CD14-positive monocyte (primary cell): ENCODE results near the gene EXT2. TPM values are rescaled to one million over a fixed set of nuclear protein-coding genes. Genes with fewer than 3 reads are reported as not detected.

Source experiments
- DNase-seq, 3 donors: peaks; one replicate each; pipeline ENCODE4 v3.0.0-alpha.2; 2011 to 2022
- H2AFZ ChIP-seq: 2 replicates; pipeline ENCODE4 v1.6.0; 2012; ENCODE audit warnings: mild to moderate bottlenecking, low read depth, low read length, inconsistent platforms; ENCODE audit not compliant: insufficient read depth, poor library complexity, severe bottlenecking
- H3K27ac ChIP-seq, 2 donors: 1 replicate in 1 of 2; 2 replicates in 1 of 2; pipeline ENCODE4 v1.5.1; 2012 to 2013; ENCODE audit warnings: low read length in 2 of 2, control low read depth in 1 of 2, inconsistent platforms in 1 of 2, low read depth in 1 of 2, mild to moderate bottlenecking in 1 of 2
- H3K27me3 ChIP-seq, 2 donors: one replicate each; pipeline versions ENCODE4 v1.6.0 to v1.6.1; 2011 to 2013; ENCODE audit warnings: low read length in 2 of 2; ENCODE audit not compliant: control insufficient read depth in 2 of 2, insufficient read depth in 2 of 2
- H3K36me3 ChIP-seq, 2 donors: replicated peaks in 1 of 2; 1 replicate in 1 of 2; 2 replicates in 1 of 2; pipeline versions ENCODE4 v1.5.1 to v1.6.1; 2012 to 2013; ENCODE audit warnings: low read length in 2 of 2, control low read depth in 1 of 2, inconsistent platforms in 1 of 2, mild to moderate bottlenecking in 1 of 2; ENCODE audit not compliant: insufficient read depth in 2 of 2, control insufficient read depth in 1 of 2
- H3K4me1 ChIP-seq, 2 donors: 1 replicate in 1 of 2; 2 replicates in 1 of 2; pipeline versions ENCODE4 v1.5.1 to v1.6.1; 2012 to 2013; ENCODE audit warnings: low read length in 2 of 2, control low read depth in 1 of 2, inconsistent platforms in 1 of 2, mild to moderate bottlenecking in 1 of 2, moderate library complexity in 1 of 2; ENCODE audit not compliant: insufficient read depth in 2 of 2, control insufficient read depth in 1 of 2
- H3K4me2 ChIP-seq: replicated peaks from 2 replicates; pipeline ENCODE3; 2012; ENCODE audit warnings: low read length, moderate library complexity, mild to moderate bottlenecking; ENCODE audit not compliant: poor library complexity, severe bottlenecking; ENCODE audit errors: extremely low read depth
- H3K4me3 ChIP-seq, 3 experiments: fragments of 200-600 bp in 1 of 3; sonication (generic) in 1 of 3; replicated peaks in 1 of 3; 1 replicate in 2 of 3; 2 replicates in 1 of 3; pipeline ENCODE4 v1.5.1; 2011 to 2013; ENCODE audit warnings: low read length in 3 of 3, mild to moderate bottlenecking in 3 of 3, control low read depth in 2 of 3, low read depth in 2 of 3, inconsistent platforms in 1 of 3, moderate library complexity in 1 of 3
- H3K79me2 ChIP-seq: 2 replicates; pipeline ENCODE4 v1.6.0; 2012; ENCODE audit warnings: mild to moderate bottlenecking, control low read depth, inconsistent platforms, low read length, moderate library complexity; ENCODE audit not compliant: insufficient read depth
- H3K9ac ChIP-seq: 2 replicates; pipeline ENCODE4 v1.6.0; 2017; ENCODE audit warnings: low read length, mild to moderate bottlenecking; ENCODE audit not compliant: insufficient read depth, poor library complexity, severe bottlenecking
- H3K9me3 ChIP-seq, 2 donors: replicated peaks in 1 of 2; 1 replicate in 1 of 2; 2 replicates in 1 of 2; pipeline versions ENCODE4 v1.5.1 to v1.6.1; 2012 to 2013; ENCODE audit warnings: low read length in 2 of 2, control low read depth in 1 of 2; ENCODE audit not compliant: control insufficient read depth in 1 of 2, insufficient read depth in 1 of 2
- H4K20me1 ChIP-seq: 2 replicates; pipeline ENCODE4 v1.6.0; 2012; ENCODE audit warnings: mild to moderate bottlenecking, low read length, control low read depth, moderate library complexity; ENCODE audit not compliant: insufficient read depth
- H3K27ac Mint-ChIP-seq, 7 donors: one replicate each; pipeline ENCODE4 v1.8.0; 2020; ENCODE audit warnings: mild to moderate bottlenecking in 7 of 7, mixed read lengths in 7 of 7, moderate library complexity in 6 of 7, inconsistent platforms in 2 of 7
- H3K27me3 Mint-ChIP-seq, 3 donors: one replicate each; pipeline ENCODE4 v1.8.0; 2021 to 2022; ENCODE audit warnings: low read depth in 3 of 3, mild to moderate bottlenecking in 3 of 3, mixed read lengths in 3 of 3, moderate library complexity in 3 of 3, inconsistent platforms in 1 of 3
- H3K36me3 Mint-ChIP-seq, 2 donors: one replicate each; pipeline ENCODE4 v1.8.0; 2020; ENCODE audit warnings: mixed read lengths in 2 of 2, inconsistent platforms in 1 of 2, mild to moderate bottlenecking in 1 of 2
- H3K4me1 Mint-ChIP-seq: one replicate; pipeline ENCODE4 v1.8.0; 2020; ENCODE audit warnings: mild to moderate bottlenecking, mixed read lengths
- H3K4me3 Mint-ChIP-seq, 2 donors: one replicate each; pipeline ENCODE4 v1.8.0; 2020; ENCODE audit warnings: mild to moderate bottlenecking in 2 of 2, mixed read lengths in 2 of 2, moderate library complexity in 1 of 2
- H3K9me3 Mint-ChIP-seq, 7 donors: one replicate each; pipeline ENCODE4 v1.8.0; 2020 to 2022; ENCODE audit warnings: mixed read lengths in 7 of 7, mild to moderate bottlenecking in 6 of 7, moderate library complexity in 6 of 7, inconsistent platforms in 2 of 7
- WGBS: methylation state at CpG from one replicate; pipeline ENCODE4 v1.1.5; 2013; ENCODE audit warnings: missing lambda C conversion rate; ENCODE audit not compliant: insufficient coverage; 5-methylcytosine and 5-hydroxymethylcytosine counted together
- intact Hi-C, 2 donors: fragments of 100-400 bp; cut with micrococcal nuclease; formaldehyde crosslinking; loops; one replicate each; pipeline versions ENCODE4 v1.15.0 to v1.15.1; 2023
- polyA plus RNA-seq, 3 donors: library from polyadenylated mRNA; depleted of rRNA in 1 of 3; unstranded in 2 of 3; stranded (reverse) in 1 of 3; fragments of 300-500 nt in 2 of 3; fragments of >200 nt in 1 of 3; fragmentation: Illumina TruSeq in 2 of 3; gene quantifications; 1 replicate in 2 of 3; 2 replicates in 1 of 3; pipeline ENCODE4 v1.2.3, GENCODE V29; 2012 to 2021
- TF ChIP-seq, protein P1 (sequence below): fragments of 200-600 bp; IDR thresholded peaks from one replicate; pipeline ENCODE4 v1.8.0; 2022; ENCODE audit warnings: antibody characterized with exemption, mild to moderate bottlenecking

EXT2 gene
- polyA plus RNA-seq, 3 donors, result 17.2 to 41.1 (median 34.2) TPM

DNA sequence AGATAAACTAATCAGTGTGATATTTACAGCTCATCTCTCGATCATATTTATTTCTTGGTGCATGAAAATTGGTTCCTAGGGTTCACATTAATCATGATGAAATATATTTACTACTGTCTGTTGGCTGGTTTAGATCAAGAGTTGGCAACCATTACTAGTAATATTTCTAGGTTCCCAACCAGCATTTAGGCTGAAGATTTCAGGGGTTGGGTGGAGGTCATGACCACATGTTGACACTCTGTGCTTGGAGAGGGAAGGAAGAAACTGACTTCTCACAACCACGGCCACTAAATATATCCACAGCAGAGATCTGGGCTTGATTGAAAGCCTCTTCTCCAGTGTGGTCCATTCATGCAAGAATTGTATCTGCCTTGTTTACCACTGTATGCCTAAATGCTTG is 126.5 kb downstream of the EXT2 start:
- no peaks in the 10 kb centered on the region for H3K79me2 ChIP-seq
- Mint-ChIP-seq H3K9me3 (no peaks in the 10 kb centered on the region), H3K4me3 (no peak overlapping the region), H3K27me3 (no peaks in the 10 kb centered on the region), H3K4me1 (peaks cover 2% of the 10 kb centered on the region), H3K27ac (no peak overlapping the region), H3K36me3 (peaks cover 6 to 18% of the 10 kb centered on the region in 2 donors)
- H3K27me3 ChIP-seq, result no peaks in the 10 kb centered on the region
- H3K4me2 ChIP-seq, result no peak overlapping the region
- no peak overlapping the region for H2AFZ ChIP-seq
- no peak overlapping the region for H3K4me3 ChIP-seq
- H3K36me3 ChIP-seq, result no peaks in the 10 kb centered on the region
- H3K9me3 ChIP-seq, result no peaks in the 10 kb centered on the region
- no peaks in the 10 kb centered on the region for H4K20me1 ChIP-seq
- TF ChIP-seq, protein P1, sequence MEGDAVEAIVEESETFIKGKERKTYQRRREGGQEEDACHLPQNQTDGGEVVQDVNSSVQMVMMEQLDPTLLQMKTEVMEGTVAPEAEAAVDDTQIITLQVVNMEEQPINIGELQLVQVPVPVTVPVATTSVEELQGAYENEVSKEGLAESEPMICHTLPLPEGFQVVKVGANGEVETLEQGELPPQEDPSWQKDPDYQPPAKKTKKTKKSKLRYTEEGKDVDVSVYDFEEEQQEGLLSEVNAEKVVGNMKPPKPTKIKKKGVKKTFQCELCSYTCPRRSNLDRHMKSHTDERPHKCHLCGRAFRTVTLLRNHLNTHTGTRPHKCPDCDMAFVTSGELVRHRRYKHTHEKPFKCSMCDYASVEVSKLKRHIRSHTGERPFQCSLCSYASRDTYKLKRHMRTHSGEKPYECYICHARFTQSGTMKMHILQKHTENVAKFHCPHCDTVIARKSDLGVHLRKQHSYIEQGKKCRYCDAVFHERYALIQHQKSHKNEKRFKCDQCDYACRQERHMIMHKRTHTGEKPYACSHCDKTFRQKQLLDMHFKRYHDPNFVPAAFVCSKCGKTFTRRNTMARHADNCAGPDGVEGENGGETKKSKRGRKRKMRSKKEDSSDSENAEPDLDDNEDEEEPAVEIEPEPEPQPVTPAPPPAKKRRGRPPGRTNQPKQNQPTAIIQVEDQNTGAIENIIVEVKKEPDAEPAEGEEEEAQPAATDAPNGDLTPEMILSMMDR, result no peak
- WGBS, result no CpG with 5 or more reads among the region's 2 CpGs
- H3K9ac ChIP-seq, result no peak overlapping the region
- intact Hi-C loops, result no loop called here
- no peaks in the 10 kb centered on the region for H3K4me1 ChIP-seq
- no peak overlapping the region for H3K27ac ChIP-seq
- no peak for DNase-seq

DNA sequence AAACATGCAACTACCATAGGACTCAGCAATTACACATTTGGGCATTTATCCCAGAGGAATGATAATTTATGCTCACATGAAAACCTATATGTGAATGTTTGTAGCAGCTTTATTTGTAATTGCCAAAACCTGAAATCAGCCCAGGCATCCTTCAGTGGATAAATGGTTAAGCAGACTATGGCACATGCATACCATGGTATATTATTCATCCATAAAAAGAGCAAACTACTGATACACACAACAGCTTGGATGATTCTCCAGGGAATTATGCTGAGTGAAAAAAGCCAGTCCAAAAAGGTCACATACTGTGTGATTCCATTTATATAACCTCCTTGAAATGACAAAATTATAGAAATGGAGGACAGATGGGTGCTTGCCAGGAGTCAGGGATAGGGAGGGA is 127.8 kb downstream of the EXT2 start:
- Mint-ChIP-seq H3K27me3 (no peaks in the 10 kb centered on the region), H3K4me1 (peaks cover 2% of the 10 kb centered on the region), H3K36me3 (peaks cover 6 to 16% of the 10 kb centered on the region in 2 donors), H3K4me3 (no peak overlapping the region), H3K9me3 (no peaks in the 10 kb centered on the region), H3K27ac (no peak overlapping the region)
- H3K36me3 ChIP-seq, result no peaks in the 10 kb centered on the region
- no peak overlapping the region for H3K4me3 ChIP-seq
- no peaks in the 10 kb centered on the region for H3K4me1 ChIP-seq
- no peak overlapping the region for H3K4me2 ChIP-seq
- no peaks in the 10 kb centered on the region for H3K27me3 ChIP-seq
- H3K79me2 ChIP-seq, result no peaks in the 10 kb centered on the region
- no peaks in the 10 kb centered on the region for H4K20me1 ChIP-seq
- no peaks in the 10 kb centered on the region for H3K9me3 ChIP-seq
- DNase-seq, result no peak
- intact Hi-C loops, result no loop called here
- H2AFZ ChIP-seq, result no peak overlapping the region
- no peak overlapping the region for H3K27ac ChIP-seq
- no peak overlapping the region for H3K9ac ChIP-seq
- TF ChIP-seq, protein P1, result no peak
